SK-N-DZ (cell line): Measurements from ENCODE around the gene MPRIP.
A peak's percentile ranks its signal among the peaks of the same experiment; 100 is the strongest.

Experiments used
- DNase-seq: peaks from one replicate; pipeline ENCODE4 v3.0.0-alpha.2; 2015; ENCODE audit warnings: low spot score

Gene MPRIP

DNA sequence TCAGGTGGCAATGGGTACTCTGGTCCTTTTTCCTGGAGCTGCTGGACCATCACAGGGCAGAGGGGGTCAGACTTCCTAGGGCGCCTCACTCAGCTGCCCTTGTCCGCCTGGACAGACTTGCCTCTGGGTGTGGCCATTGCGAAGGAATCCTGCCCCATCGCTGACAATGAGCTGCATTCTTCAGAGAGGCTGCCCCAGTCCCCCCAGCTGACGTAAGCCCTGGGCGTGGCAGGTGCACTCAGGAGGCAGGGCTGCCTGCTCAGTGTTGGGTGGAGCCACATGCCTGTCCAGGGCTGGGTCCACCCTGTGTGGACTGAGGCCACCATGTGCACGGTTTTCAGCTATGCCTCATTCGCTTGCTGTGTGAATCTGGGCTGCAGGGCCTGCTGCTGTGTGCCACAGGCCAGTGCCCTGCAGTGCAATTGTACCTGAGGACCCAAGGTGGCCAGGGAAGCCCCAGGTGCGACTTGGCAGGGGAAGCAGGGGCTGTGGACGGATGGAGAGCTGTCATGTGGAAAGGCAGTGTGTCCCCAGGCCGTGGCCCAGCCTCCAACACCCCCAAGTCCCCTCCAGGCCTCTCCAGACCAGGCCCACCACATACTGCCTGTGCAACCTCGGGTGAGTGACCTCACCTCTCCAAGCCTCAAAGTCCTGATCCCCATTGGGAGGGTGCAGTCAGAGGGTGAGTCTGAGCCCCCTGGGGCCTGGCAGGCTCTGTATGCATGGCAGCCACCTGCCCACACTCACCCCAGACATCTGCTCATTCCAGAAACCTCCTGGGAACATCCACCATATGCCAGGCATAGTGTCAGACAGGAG lies 14.0 kb upstream of the MPRIP start:
- DNase-seq: no peak

DNA sequence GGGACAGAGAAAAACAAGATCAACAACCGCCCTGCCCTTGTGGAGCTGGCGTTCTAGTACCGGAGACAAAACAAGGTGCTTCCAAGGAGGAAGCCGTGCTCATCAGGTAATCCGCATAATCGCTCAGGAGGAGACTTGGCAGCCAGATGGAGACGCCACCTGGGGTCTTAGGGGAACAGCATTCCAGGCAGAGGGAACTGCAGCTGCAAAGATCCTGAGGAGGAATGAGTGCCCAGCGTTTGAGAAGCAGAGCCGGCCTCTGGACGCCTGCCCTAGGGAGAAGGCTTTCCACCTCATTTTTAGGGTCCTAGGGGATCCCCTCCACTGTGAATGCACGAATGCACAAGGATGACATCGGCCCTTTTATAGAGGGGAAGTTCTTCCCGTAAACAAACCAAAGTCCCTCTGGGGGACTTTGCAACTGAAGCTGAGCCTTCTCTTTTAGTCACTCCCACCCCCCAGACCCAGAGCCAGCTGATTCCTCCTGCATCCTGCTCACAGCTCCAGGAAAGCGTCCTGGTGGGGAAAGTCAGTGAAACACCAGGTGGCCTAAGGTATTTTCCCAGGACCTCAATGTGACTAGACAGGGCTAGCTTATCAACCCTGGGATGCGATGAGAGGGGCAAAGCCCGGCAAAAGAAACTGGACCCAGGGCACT lies 13.2 kb upstream of the MPRIP start:
- no peak for DNase-seq

DNA sequence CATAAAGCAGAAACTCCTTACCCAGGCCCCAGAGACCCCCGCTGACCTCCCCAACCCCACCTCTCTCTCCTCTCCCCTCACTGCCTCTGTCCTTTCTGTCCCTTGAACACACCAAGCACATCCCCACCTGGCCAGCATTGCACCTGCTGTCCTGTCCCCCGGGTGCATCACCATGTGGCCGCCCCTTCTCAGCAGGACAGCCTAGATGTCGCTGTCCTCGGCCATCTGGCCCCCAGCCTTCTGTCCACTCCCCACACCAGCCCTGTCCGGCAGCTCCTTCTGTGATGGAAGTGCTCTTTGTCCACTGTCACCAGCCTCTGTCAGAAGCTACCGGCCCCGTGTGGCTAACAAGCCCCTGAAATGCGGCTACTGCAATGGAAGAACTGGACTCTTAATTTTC lies 12.3 kb upstream of the MPRIP start:
- DNase-seq: no peak

DNA sequence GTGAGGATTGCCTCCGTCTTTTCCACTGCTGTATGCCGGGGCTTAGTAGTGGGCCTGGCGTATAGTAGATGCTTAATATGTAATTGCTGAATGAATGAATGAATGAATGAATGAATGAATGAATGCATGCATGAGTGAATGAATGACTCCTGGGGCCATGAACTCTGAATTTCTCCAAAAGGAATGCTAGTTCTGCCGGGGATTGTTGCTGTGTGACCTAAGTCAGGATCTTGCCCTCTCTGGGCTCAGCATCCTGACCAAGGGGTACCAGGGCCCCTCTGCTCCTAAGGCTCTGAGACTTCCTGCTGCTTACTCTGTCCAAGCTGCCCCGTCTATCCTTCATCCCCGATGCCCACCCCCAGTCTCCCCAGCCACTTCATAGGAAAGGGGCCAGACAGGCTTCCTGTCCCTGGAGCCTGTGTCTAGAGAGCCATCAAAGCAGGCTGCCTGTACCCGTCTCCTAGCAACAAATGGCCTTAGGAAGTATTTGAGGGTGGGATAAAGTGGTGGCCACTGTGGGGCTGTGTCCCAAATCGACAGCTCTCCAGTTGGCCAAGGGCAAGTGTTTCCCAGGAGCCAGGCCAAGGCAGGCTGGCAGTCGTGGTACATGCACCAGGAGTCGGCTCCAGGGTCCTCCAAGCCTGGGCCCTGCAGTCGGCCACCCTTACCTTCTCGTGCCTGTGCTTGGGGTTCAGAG lies 11.6 kb upstream of the MPRIP start:
- DNase-seq: no peak

DNA sequence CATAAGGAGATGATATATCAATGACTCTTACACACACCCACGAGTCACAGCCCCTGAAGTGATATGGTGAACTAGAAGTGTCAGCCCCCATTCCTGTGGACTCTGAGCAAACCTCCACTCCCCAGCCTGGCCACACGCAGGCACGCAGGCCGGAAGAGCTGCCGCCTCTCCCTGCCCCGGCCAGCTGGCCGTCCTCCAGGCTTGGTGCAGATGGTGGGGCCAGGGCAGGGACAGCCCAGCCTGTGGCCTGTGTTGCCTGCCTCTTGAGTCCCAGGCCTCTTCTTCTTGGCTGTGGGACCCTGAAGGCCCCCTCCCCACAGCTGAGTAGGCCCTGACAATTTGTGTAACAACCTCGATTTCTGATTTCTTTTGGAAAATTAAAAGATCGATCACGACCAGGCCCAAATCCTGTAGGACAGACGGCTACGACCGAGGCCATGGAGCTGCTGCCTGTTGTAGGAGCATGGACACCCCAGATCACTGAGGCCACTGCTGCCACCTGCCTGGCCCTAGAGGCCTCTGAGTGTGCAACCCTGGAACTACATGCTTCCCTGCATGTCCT lies 10.0 kb upstream of the MPRIP start:
- peak; percentile 61 for DNase-seq

DNA sequence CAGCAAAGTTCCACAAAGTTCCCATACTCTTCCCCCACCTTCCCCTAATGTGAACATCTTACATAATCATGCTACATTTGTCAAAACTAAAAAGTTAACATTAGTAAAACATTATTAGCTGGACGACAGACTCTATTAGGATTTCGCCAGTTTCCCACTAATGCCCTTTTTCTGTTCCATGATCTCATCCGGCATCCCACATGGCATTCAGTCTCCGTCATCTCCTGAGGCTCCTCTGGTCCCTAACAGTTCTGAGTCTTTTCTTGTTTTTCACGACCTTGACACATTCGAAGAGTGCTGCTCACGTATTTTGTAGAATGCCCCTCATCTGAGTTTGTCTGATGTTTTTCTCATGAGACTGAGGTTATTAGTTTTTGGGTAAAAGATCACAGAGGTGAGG lies 8.8 kb upstream of the MPRIP start:
- no peak for DNase-seq

DNA sequence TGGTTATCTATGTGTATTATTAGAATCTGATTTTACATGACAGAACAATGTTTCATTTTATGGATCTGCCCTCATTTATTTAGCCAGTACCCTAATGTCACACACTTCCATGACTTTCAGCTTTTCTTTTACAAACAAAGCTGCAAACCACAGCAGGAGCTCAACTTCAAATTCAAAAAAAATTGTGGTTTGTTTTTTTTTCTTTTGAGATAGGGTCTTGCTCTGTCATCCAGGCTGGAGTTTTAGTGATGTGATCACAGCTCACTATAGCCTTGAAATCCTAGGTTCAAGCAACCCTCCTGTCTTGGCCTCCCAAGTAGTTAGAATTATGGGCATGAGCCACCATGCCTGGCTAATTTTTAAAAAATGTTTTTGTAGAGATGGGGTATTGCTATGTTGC lies 8.2 kb upstream of the MPRIP start:
- no peak for DNase-seq

DNA sequence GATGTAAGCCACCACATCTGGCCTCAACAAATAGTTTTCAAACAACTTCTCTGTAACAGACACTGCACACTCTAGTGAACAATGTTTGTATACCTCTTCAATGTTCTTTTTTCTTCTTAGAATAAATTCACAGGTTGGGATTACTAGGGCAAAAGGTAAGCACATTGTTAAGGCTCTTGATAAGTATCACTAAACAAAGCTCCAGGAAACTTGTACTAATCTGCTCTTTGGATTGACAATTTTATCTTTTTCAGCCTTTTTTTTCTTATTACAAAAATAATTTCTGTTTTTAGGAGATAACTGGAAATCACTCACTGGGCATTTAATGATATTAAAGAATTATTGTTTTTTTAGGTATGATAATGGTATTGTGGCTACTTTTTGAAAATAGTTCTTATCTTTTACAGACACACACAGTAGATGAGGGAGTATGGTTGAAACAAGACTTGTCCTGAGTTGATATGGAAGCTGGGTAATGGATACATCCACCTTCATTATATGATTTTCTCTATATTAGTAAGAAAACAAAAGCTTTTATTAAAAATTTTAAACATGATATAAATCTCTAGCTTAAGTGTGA lies 7.7 kb upstream of the MPRIP start:
- DNase-seq: no peak

DNA sequence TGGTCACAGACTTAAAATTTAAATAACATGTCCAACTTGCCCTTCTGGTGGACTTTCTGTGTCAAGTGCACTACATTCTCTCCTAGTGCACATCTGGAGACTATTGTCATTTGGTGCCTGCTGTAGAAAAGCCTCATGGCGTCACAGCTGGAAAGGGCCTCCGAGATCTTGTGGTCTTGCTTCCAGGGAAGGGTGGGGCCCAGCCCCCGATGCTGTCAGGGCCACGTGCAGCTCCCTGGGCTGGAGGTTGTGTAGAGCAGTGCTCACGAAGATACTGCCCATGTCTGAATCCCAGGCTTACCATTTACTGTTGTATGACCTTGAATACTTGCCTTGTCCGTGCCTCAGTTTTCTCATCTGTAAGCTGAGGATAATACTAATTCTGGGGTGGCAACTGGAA lies 6.8 kb upstream of the MPRIP start:
- DNase-seq: no peak

DNA sequence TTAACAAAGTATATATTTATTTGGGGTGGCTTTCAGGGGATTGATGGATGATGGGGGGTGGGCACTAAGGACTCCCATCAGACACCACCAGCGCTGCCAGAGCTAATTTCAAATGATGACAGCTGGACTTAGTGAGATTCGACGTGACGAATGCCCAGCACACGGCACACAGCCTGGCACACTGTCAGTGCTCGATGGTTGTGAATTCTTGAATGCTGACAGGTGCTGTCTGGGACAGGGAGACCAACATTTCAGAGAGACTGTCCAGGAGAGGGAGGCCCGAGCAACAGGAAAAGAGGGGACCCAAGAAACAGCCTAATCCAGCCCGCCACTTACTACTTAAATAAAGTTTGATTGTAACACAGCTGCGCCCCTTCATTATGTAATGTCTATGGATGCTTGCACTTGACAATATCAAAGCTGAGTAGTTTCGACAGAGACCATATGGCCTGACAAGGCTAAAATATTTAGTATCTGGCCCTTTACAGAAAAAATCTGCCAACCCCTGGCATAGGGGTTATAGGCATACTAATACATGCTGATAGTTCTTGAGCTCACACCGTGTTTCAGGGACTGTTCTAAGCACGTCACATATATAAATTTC lies 6.2 kb upstream of the MPRIP start:
- DNase-seq: no peak

DNA sequence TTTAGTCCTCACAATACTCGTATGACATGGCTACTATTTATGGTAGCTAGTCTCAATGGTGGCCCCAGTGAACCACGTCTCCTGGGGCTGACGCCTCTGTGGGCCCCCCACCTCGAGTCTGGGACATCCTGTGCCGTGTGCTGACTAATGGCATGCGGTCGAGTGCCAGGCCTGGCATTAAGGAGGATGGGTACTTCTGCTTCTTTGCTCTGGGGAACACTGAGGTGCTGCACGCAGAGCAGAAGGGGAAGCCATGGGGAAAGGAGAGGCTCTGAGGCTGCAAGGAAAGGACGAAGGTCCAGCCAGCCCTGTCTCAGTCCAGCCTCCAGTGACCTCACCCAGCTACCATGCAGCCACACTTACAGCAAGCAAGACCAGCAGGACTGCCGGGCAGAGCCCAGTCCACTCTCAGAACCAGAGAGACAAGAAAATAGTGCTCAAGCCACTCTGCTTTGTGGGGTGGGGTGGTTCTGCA lies 5.7 kb upstream of the MPRIP start:
- no peak for DNase-seq

DNA sequence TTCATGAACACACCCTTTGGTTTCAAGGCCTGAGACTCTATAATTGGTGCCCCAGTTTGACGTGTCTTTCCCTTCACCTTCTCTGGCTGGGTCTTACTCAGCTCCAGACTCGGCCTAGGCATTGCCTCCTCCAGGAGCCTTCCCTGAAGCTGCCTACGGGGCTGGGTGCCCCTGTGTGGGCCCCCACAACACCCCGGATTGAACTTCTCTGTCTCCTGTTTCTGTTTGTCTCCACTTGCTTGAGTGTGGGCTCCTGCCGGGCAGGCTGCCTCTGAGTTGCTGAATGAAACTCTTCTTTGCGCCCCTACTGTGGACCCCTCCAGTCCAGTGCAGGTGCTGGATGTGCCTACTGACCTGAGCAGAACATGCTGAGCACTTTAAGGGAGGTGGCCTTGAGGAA lies 2.3 kb upstream of the MPRIP start:
- DNase-seq: no peak

DNA sequence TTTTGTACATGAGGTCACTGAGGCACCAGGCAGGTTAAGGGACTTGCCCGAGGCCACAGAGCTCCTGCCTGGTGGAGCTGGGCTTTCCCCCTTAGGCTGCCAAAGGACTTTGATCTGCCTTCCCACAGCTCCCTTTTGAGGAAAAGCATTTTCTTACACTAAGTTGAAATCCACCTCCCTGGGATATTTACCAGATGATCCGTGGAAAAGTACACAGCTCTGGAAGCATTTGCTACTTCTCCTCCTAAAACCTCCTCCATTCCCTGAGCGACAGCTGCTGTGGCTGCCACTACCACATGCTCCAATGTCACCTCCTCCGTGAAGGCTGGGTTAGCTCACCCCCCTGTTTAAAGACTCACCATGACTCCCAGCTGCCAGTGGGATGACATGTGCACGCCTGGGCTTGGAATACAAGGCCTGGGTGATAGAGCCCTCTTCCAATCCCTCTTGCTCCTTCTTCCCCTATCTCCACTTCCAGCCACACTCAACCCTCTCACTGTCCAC lies 1.2 kb upstream of the MPRIP start:
- DNase-seq: peak; percentile 79

DNA sequence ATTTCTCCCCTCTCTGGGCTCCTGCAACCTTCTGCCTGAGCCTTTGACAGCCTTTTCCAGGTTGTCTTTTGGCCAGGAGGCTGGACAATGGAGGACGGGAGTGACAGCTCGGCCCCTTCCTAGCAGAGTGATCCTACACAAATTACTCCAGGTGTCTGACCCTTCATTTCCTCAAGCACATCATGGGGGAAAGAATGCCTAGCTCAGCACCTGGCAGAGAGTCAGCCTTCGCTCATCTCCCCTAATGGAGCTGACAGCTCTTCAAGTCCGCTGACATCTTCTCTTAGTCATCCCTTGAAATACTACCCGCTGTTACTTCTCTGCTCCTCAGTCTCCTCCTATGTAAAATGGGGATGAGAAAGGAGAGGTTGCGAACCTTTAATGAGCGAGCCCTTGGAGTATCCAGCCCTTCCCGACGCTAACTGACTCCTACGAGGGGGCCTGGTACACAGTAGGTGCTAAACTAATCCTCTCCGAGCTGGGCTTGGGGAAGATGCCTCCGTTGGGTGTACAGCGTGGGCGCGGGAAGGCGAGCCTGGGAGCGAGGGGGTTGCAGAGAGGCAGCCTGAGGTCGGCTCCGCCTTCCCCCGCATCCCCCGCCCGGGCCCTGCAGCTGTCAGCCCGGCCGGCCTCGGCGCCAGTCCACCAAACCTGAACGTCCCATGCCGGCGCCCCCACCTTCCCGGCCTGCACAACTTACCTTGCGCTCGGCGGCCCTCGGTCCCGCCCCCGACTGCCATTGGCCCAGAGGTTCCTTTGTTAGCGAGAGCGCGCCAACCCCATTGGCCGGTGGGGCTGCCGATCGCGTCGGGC lies 480 bp upstream of the MPRIP start:
- peak; percentile 99 for DNase-seq

DNA sequence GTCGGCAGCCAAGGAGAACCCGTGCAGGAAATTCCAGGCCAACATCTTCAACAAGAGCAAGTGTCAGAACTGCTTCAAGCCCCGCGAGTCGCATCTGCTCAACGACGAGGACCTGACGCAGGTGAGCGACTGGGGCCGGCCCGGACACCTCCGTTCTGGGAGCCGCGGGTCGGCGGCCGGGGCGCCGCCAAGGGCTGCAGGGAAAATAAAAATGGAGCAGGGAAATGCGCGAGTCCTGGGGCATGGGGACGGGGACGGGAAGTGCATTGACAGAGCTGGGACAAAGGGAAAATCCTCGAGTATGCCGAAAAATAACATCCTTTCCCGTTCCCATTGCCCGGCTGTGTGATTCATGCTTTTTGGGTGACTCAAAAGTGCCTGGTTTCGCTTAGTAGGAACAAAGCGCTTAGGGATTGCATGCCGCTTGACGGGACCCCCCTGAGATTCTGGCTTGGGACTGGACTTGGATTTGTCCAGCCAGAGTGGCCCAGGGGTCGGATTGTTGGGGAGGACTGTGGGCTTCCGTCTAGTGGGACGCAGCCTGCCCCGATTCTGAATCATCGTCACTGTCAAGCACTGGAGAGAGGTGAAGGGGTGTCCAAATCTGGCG lies 699 bp downstream of the MPRIP start:
- DNase-seq: no peak

DNA sequence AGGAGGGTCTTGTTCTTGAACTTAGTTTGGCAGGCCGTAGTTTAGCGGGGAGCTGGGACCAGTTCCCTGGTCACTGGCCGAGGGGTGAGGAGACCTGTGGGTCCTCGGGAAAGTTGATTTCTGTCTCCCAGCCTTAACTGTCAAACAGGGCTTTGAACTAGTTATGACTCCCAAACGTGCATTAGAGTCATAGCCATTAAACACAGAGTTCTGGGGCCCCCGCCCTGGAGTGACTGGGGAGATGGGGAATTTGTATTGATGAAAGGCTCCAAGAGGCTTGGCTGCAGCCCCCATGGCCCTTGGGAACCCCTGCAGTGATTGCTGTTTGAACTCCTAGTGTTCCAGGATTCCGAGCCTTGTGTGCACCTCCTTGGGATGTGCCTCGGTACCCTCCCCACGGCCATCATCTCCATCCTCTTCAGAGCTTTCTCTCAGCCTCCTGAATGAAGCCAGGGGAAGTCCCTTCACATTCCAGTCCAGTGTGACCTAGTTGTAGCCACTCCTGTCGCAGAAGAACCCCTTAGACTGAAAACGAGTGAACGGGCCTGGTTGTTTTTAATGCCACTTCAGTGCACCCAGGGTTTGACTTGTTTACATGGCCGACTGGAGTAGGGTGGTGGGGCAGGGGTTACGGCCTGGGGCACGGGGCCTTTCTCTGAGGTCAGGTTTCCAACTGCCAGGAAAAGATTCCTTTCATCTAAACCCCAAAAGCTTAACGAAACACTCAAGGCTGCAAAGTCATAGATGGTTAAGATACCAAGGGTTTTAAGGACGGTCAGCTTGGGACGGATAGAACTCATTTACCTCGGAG lies 1.4 kb downstream of the MPRIP start:
- DNase-seq: no peak

DNA sequence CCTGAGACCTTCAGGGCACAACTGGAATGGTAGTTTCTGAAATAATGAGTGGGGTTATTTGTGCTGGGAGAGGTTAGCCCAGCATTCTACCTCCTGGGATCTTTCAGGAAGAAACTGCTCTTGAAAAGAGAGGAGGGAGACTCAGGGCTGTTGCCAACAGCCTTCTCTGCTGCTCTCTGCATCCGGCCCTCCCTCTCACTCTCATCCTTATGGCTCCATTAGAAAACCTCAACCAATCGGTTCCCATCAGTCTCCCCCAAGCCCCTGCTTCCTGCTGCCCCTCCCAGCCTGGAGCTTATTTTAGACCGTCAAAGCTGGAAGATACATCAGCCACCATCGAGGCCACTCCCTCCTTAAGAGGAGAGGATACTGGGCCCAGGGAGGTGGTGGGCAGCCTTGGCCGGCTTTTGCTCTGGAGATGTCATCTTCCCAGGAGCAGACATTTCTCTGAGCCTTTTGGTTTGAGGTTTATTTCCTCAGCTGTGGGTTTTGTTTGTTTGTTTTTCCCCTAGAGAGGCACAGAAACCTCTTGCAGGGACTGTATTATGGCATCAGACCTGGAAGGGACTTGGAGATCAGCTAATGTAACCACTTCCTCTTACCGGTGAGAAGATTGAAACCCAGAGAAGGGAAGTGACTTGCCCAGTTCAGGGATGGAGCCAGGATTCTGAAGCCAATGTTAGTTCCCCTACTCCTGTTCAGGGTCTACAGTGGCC lies 2.7 kb downstream of the MPRIP start:
- peak; percentile 59 for DNase-seq

DNA sequence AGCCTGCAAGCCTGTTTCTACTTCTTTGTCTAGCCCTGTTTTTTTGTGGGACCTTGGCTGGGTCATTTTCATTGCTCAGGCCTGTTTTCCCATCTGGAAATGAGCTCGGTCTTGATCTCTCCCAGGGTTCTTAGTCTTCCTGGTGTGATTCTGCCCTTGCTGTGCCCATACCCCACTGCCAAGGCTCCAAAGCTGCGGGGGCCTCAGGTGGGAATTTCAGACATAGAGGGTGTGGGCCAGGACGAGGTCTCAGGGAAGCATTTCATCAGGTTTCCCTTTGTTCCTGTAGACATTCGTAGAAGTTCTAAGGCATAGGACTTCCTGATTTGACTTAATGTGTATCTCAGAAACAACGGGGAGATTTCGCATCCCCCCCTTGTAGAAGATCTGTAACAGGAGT lies 5.8 kb downstream of the MPRIP start:
- no peak for DNase-seq
